ENCODE data around the gene DUSP8. TPM values are rescaled to one million over a fixed set of nuclear protein-coding genes. Genes with fewer than 3 reads are reported as not detected.

The DUSP8 gene
- total and polyA plus RNA-seq, 8 donors: 6.4 to 23.5 (median 12.2) TPM

- ATAC-seq: no peak
- Histone ChIP-seq H3K4me3 (no peak overlapping the region), H3K27ac (no peak overlapping the region), H3K4me1 (peaks cover 5 to 17% (median 15%) of the 10 kb centered on the region in 3 donors), H3K36me3 (no peaks in the 10 kb centered on the region), H3K27me3 (no peaks in the 10 kb centered on the region), H3K9me3 (no peaks in the 10 kb centered on the region)
- peak in 1 of 6 donors; percentile 25 for DNase-seq
- TF ChIP-seq, protein P1, sequence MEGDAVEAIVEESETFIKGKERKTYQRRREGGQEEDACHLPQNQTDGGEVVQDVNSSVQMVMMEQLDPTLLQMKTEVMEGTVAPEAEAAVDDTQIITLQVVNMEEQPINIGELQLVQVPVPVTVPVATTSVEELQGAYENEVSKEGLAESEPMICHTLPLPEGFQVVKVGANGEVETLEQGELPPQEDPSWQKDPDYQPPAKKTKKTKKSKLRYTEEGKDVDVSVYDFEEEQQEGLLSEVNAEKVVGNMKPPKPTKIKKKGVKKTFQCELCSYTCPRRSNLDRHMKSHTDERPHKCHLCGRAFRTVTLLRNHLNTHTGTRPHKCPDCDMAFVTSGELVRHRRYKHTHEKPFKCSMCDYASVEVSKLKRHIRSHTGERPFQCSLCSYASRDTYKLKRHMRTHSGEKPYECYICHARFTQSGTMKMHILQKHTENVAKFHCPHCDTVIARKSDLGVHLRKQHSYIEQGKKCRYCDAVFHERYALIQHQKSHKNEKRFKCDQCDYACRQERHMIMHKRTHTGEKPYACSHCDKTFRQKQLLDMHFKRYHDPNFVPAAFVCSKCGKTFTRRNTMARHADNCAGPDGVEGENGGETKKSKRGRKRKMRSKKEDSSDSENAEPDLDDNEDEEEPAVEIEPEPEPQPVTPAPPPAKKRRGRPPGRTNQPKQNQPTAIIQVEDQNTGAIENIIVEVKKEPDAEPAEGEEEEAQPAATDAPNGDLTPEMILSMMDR (IDR thresholded peaks at IDR 0.05): no peak
- WGBS, 2 donors: 72 to 76% methylated on average over 5 of the region's 5 CpGs
- FAIRE-seq: no peak
- intact Hi-C loops (cut with DNase I): loop anchor here in 1 of 3 donors (5.0 kb wide), 1 partner anchor 82 kb away; the partner anchor contains the start of gene KRTAP5-5
Measured at GRCh38 chr11:1545432-1545831, 26.6 kb downstream of the DUSP8 start.

DNA sequence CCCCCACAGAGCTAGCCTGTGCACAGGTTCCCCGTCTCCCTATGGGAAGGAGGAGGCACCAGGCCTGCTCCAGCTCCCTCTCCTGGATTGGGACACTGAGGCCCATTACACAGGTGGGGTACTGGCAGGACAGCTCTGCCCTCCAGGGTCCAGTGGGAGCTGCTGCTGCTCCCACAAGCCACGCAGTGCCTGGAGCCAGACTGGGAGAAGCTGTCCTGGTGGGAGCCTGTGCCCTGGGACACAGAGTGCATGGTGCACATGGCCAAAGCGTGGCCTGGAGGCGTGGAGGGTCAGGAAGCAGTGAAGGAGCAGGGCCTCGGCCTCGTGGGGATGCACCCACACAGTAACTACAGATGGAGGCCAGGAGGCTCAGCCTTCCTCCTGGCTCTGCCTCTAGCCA, 27.5 kb downstream of the DUSP8 start:
- Histone ChIP-seq H3K9me3 (no peaks in the 10 kb centered on the region), H3K27ac (no peak overlapping the region), H3K27me3 (no peaks in the 10 kb centered on the region), H3K4me3 (no peak overlapping the region), H3K4me1 (peaks cover 5 to 17% (median 15%) of the 10 kb centered on the region in 3 donors), H3K36me3 (no peaks in the 10 kb centered on the region)
- TF ChIP-seq, protein P1 (IDR thresholded peaks at IDR 0.05): no peak
- FAIRE-seq (no peak), ATAC-seq (no peak), DNase-seq (peak in 1 of 6 donors; percentile 46)
- WGBS, 2 donors: 79 to 91% methylated on average over 6 of the region's 6 CpGs
- intact Hi-C loops (cut with DNase I): loop anchor here in 1 of 3 donors (5.0 kb wide), 1 partner anchor 33 kb away; no protein-coding TSS in a partner anchor

DNA sequence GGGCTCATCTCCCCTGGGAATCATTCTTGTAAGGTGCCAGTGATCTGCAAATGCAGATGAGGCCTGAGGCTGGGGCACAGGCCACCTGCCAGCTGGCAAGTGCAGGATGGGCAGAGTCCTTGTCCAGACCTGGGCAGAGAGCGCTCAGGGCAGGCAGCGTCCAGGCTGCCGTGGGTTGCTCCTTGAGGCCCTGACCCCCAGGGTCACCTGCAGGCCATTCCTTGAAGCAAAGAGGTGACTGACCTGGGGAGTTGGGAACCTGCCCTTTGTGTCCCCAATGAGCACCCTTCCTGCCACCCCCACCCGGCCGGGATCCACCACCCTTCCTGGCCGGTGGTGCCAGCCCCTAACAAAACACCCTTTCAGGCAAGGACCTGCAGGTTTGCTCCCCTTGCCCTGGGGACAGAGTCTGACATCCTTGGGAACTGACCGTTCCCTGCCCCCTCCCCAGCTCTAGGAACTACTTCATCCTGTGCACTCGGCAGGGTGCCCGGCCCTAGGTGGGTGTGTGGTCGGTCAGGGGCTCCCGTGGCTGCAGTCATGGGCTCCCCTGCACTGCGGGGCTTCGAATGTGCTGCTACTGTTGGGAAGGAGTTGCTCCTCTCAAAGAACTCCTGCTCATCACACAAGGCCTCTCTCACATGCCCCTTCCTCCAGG, 28.3 kb downstream of the DUSP8 start:
- no peaks in the 10 kb centered on the region for H3K36me3 ChIP-seq
- intact Hi-C loops (cut with DNase I): loop anchor here in 1 of 3 donors (5.0 kb wide), 1 partner anchor 34 kb away; no protein-coding TSS in a partner anchor
- H3K4me3 ChIP-seq: no peak overlapping the region
- no peak for FAIRE-seq
- H3K27me3 ChIP-seq: no peaks in the 10 kb centered on the region
- WGBS, 2 donors: 75 to 84% methylated on average over 13 of the region's 13 CpGs
- H3K27ac ChIP-seq: no peak overlapping the region
- no peaks in the 10 kb centered on the region for H3K9me3 ChIP-seq
- no peak for ATAC-seq
- H3K4me1 ChIP-seq: peaks cover 5 to 17% (median 15%) of the 10 kb centered on the region in 3 donors
- peak in 1 of 6 donors; percentile 58 for DNase-seq
- TF ChIP-seq, protein P1 (IDR thresholded peaks at IDR 0.05): no peak

- Histone ChIP-seq H3K27ac (no peak overlapping the region), H3K4me1 (peaks cover 5 to 6% (median 6%) of the 10 kb centered on the region in 3 donors), H3K4me3 (no peak overlapping the region), H3K27me3 (no peaks in the 10 kb centered on the region), H3K36me3 (no peaks in the 10 kb centered on the region), H3K9me3 (no peaks in the 10 kb centered on the region)
- intact Hi-C loops (cut with DNase I): loop anchor here in 1 of 3 donors (5.0 kb wide), 1 partner anchor 35 kb away; no protein-coding TSS in a partner anchor
- ATAC-seq (peak in 2 of 4 donors; percentile 14 to 26), DNase-seq (peak in 2 of 6 donors; percentile 17 to 69), FAIRE-seq (no peak)
- TF ChIP-seq, protein P1 (IDR thresholded peaks at IDR 0.05): no peak
- WGBS, 2 donors: 39 to 43% methylated on average over 10 of the region's 10 CpGs
Measured at GRCh38 chr11:1542267-1542666, 29.8 kb downstream of the DUSP8 start.
